Cardiac muscle cell (in vitro differentiated cells and primary cell): ENCODE results near the gene ZNRD2. TPM values are rescaled to one million over a fixed set of nuclear protein-coding genes. Genes with fewer than 3 reads are reported as not detected.

Experiments
- DNase-seq, 2 donors: peaks; one replicate each; pipeline versions ENCODE4 v3.0.0 to v3.0.0-alpha.2; 2010 to 2017; ENCODE audit warnings: low read depth in 1 of 2, low spot score in 1 of 2
- H3K27ac ChIP-seq: fragments of 200-600 bp; sonication (generic); 2 replicates; pipeline ENCODE4 v1.5.1; 2016
- H3K27me3 ChIP-seq: fragments of 200-600 bp; sonication (generic); 2 replicates; pipeline ENCODE4 v1.6.0; 2016; ENCODE audit warnings: control low read depth
- H3K36me3 ChIP-seq: fragments of 200-600 bp; sonication (generic); 2 replicates; pipeline ENCODE4 v1.5.1; 2016; ENCODE audit warnings: control low read depth
- H3K4me1 ChIP-seq: fragments of 200-600 bp; sonication (generic); 2 replicates; pipeline ENCODE4 v1.8.1; 2017; ENCODE audit warnings: low read depth, mild to moderate bottlenecking, mixed run types
- H3K4me3 ChIP-seq: fragments of 200-600 bp; sonication (generic); 2 replicates; pipeline ENCODE4 v1.5.1; 2016; ENCODE audit warnings: mild to moderate bottlenecking
- H3K9me3 ChIP-seq: fragments of 200-600 bp; sonication (generic); 2 replicates; pipeline ENCODE4 v1.5.1; 2017; ENCODE audit warnings: low read depth, mild to moderate bottlenecking, control low read depth
- CTCF ChIP-seq: IDR thresholded peaks from 2 replicates; pipeline ENCODE4 v1.5.1; 2012; ENCODE audit warnings: low read depth, mild to moderate bottlenecking, low read length
- polyA plus RNA-seq: library from polyadenylated mRNA; unstranded; fragments of >200 nt; fragmentation: Nextera tagmentation; extraction: Ambion mirVana; gene quantifications from 2 replicates; pipeline ENCODE4 v1.2.1, GENCODE V29; 2016
- total RNA-seq: library from RNA; depleted of rRNA; stranded (reverse); fragments of >200 nt; gene quantifications from 2 replicates; pipeline ENCODE4 v1.2.3, GENCODE V29; 2016

The ZNRD2 gene
- total and polyA plus RNA-seq, 2 experiments from 2014 or later, result 55.7 to 56.6 TPM

DNA sequence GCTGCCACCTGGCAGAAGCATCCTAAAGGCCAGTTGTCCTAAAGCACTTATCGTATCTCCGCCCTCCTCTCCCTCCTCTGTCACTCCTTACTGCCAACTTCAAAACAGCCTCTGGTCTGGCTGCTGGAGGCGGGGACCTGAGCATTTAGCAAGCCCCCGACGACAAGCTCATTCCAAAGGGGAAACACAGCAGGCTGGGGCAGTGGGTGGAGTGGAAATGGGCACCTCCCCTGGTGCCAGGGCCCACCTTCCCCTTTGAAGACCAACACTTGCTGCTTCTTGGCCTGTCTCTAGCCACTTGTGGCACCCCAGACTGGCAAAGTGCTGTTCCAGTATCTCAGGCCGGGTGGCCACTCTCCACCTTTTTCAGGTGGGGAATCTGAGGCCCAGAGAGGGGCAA lies 40.1 kb downstream of the ZNRD2 start:
- Histone ChIP-seq H3K9me3 (no peaks in the 10 kb centered on the region), H3K27me3 (no peaks in the 10 kb centered on the region), H3K36me3 (peaks cover 3% of the 10 kb centered on the region), H3K4me1 (peaks cover 10% of the 10 kb centered on the region), H3K4me3 (no peak overlapping the region), H3K27ac (no peak overlapping the region)
- no peak for TF ChIP-seq CTCF
- no peak for DNase-seq

- H3K4me3 ChIP-seq, result no peak overlapping the region
- H3K36me3 ChIP-seq, result no peaks in the 10 kb centered on the region
- no peaks in the 10 kb centered on the region for H3K9me3 ChIP-seq
- TF ChIP-seq CTCF, result no peak
- peaks cover 10% of the 10 kb centered on the region for H3K4me1 ChIP-seq
- H3K27me3 ChIP-seq, result no peaks in the 10 kb centered on the region
- H3K27ac ChIP-seq, result no peak overlapping the region
- DNase-seq, result peak in 1 of 2 donors; percentile 54
Observed at GRCh38 chr11:65611028-65611757, 40.9 kb downstream of the ZNRD2 start.

GRCh38 chr11:65611758-65612603 lies 41.7 kb downstream of the ZNRD2 start:
- Histone ChIP-seq H3K27me3 (no peaks in the 10 kb centered on the region), H3K9me3 (no peaks in the 10 kb centered on the region), H3K27ac (no peak overlapping the region), H3K36me3 (no peaks in the 10 kb centered on the region), H3K4me3 (no peak overlapping the region), H3K4me1 (peaks cover 12% of the 10 kb centered on the region)
- peak in 1 of 2 donors; percentile 43 for DNase-seq
- no peak for TF ChIP-seq CTCF

- DNase-seq, result no peak
- H3K4me3 ChIP-seq, result no peak overlapping the region
- H3K27ac ChIP-seq, result no peak overlapping the region
- no peaks in the 10 kb centered on the region for H3K9me3 ChIP-seq
- H3K4me1 ChIP-seq, result peaks cover 12% of the 10 kb centered on the region
- H3K36me3 ChIP-seq, result no peaks in the 10 kb centered on the region
- no peak for TF ChIP-seq CTCF
- no peaks in the 10 kb centered on the region for H3K27me3 ChIP-seq
Observed at GRCh38 chr11:65612691-65613090, 42.4 kb downstream of the ZNRD2 start.

- DNase-seq, result peak in 1 of 2 donors; percentile 28
- no peaks in the 10 kb centered on the region for H3K9me3 ChIP-seq
- peak overlapping the region; percentile 69 for H3K4me3 ChIP-seq
- H3K27me3 ChIP-seq, result no peaks in the 10 kb centered on the region
- peaks cover 12% of the 10 kb centered on the region for H3K4me1 ChIP-seq
- peak overlapping the region; percentile 77 for H3K27ac ChIP-seq
- no peaks in the 10 kb centered on the region for H3K36me3 ChIP-seq
- no peak for TF ChIP-seq CTCF
Observed at GRCh38 chr11:65613091-65613928, 43.0 kb downstream of the ZNRD2 start.
